Activated naive CD8-positive, alpha-beta T cell treated with anti-CD3 and anti-CD28 coated beads, Interleukin-2, amount 50 U/mL, for 16 hours (primary cell): ENCODE data around the gene TFCP2.
"Not testable (repeated sequence)": the region's sequence is repeated elsewhere in the genome, so short reads cannot be mapped to it uniquely, and the experiment has no call there.

Experiments used
- DNase-seq: peaks from one replicate; pipeline ENCODE4 v3.0.0-alpha.2; 2020; ENCODE audit warnings: low read depth, low spot score

TFCP2 gene, protein sequence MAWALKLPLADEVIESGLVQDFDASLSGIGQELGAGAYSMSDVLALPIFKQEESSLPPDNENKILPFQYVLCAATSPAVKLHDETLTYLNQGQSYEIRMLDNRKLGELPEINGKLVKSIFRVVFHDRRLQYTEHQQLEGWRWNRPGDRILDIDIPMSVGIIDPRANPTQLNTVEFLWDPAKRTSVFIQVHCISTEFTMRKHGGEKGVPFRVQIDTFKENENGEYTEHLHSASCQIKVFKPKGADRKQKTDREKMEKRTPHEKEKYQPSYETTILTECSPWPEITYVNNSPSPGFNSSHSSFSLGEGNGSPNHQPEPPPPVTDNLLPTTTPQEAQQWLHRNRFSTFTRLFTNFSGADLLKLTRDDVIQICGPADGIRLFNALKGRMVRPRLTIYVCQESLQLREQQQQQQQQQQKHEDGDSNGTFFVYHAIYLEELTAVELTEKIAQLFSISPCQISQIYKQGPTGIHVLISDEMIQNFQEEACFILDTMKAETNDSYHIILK

DNA sequence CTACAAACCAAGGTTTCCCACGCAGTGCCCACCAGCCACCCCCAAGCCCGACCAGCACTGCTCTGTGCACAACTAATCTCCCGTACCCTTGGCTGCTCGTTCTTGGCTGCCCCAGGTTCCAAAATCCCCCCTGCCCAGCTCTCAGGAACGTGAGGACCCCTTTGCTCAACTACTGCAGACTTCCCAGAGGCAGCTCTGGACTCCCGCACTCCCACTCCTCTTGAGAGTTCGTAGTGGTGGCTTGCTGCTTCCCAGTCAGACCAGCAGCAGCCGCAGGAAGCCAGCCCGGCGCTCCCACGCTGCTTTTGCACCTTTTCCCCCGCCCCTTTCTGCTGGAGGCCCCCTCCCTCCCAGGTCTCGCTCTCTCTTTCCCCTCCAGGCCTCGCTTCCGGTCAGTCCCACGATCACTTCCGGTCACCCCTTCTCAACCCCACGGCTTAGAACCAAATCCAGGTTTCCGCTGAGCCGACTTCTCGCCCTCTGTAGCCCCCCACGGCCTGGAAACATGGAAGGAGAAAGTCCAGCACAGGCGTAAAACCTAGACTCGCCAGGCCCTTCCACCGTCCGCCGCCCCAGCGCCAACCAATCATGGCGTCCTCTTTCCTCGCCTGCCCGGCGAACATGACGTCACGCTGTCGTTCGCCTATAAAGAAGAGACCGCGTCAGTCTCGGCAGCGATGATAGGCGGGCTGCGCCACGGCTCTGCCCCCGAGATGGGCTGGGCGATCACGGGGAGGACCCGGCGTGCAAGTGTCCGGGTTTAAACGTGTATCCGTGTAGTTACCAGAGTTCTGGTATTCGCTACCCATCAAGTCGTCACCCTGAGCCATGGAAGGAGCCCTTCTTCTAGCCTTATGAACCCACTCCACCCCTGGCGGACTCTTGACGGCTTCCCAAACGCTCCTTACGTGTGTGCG is at the start of gene TFCP2:
TFCP2 (minus strand) TSS at position 621 of the 917 bp plus-strand sequence. CDS start 713 bp downstream, outside the sequence.
- DNase-seq = peak; percentile 86

DNA sequence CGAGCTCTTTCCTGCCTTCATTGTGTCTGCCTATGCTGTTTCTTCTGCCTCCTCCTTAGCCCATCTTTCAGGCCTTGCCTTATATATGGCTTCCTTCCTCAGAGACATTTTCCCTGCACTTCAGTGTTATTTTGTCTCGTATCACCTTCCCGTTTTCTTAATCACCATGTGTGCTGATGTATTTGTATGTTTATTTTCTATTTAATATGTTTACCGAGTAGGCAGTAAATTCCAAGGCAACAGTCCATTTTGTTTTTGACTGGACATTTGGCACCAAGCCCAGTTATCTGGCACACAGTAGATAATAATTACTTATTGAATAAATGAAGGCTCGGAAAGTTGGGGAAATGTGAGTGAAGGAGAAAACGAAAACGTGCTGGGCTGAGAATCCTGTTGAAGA is 49.5 kb upstream of the TFCP2 start:
- DNase-seq = no peak

DNA sequence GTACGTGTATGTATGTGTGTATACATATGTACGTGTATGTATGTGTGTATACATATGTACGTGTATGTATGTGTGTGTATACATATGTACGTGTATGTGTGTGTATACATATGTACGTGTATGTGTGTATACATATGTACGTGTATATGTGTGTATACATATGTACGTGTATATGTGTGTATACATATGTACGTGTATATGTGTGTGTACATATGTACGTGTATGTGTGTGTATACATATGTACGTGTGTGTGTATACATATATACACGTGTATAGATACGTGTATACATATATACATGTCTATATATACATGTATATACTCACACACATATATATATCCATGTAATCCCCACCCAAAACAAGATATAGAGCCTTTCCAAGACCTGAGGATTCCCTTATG is 46.9 kb upstream of the TFCP2 start:
- not testable (repeated sequence) for DNase-seq

DNA sequence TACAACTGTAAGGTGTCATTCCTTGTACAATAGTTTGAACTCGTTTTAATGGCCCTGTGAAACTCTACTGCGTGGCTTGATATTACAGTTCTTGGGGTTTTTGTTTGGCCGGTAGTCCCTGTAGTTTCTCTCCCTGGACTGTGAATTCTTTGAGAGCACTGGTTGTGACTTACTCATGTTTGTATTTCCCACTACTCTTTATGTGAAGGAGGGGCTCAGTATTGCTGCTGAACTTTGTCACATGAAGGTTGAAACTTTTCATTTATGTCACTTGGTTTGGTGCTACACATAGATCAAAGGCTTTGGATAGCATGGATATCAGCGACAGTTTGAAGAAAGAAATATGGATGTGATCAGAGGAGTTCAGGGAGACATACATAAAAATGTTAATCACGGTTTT is 46.4 kb upstream of the TFCP2 start:
- no peak for DNase-seq

DNA sequence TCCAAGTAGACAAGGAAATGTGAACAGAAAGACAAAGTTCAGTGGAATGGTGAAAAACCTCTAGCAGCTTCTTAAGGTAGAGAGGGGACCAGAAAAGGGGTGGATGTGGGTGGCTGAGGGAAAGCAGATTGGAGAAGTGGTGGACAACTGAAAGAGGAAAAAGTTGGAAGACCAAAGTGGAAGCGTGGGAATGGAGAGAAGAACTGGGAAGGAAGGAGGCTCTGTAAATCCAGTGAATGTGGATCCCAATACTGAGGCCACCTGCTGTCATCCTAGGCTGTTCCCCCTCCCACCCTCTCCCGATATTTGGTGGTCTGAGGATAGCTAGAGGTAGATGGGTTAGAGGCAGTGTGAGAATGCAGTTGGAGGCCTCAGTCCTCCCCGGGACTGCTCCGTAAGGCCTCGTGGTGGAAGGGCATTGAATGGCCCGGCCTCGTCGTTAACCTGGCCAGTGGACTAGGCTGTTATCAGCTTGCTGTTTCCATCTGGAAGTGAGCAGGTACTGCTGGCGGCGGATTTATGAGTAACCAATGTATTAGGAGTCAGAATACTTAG is 45.7 kb upstream of the TFCP2 start:
- no peak for DNase-seq

DNA sequence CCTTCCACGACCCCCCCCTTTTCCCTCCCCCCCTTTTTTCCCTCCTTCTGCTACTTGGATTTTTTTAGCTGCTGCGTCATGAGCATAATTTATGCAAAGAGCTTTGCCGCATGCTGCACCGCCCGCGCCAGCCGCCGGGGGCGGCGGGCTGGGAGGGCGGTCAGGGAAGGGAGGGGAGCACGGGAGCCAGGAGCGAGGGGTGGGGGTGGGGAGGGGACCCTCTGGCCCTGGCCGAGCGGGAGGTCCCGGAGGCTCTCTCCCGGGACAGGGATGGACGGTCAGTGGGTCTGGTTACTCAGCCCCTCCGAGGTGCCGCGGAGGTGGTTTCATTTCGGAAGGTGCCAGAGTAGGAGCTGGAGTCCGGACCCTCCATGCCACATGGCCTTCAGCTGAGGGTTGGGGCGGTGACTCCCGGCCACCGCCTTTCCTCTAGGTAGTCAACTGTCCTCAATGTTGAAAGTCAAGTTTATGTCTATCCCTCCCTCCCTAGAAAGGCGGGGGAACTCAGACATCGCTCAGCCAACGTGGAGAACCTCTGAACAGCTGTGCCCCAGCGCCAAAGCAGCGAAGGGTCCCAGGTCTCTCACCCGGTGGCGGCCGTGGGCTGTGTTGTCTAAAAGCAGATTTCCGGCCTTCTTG is 45.2 kb upstream of the TFCP2 start, which contains the start of gene POU6F1:
POU6F1 (minus strand) TSS at position 95 of the 639 bp plus-strand sequence. CDS start 11,226 bp downstream, outside the sequence.
- no peak for DNase-seq

DNA sequence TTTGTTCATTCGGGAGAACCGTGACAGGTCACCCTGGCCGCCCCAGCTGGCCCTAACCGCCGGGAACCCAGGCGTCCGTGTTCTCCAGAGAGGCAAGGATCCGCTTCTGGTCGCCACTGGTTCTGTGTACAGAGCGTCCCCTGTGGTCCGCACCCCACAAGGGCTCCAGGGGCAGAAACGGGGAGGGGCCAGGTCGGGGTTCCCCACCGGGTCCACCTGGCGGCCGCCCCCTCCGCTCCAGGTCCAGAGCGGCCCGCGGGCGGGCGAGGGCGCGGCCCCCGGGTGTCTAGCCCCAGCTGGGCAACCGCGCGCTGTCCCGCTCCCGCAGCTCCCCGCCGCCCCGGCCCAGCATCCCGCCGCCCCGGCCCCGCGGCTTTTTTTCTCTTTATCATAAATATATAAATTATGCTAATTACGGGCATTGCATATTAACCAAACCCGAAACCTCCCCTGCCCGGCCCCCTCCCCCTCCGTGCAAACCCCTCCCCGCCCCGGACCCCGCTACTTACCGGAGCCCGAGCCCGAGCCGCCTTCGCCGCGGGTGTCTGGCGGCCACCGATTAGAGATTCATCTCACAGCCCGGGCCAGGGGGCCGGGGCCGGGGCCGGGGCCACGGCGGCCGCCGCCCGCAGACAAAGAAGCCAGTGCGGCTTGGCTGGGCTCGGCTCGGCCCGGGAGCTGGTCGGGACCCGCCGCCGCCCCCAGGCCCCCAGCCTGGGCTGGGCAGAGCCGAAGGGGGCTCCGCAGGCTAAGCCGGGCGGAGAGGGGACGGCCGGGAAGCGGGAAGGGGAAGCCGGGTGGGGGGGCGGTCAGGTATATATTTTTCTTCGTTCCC is 44.4 kb upstream of the TFCP2 start:
- DNase-seq = no peak

DNA sequence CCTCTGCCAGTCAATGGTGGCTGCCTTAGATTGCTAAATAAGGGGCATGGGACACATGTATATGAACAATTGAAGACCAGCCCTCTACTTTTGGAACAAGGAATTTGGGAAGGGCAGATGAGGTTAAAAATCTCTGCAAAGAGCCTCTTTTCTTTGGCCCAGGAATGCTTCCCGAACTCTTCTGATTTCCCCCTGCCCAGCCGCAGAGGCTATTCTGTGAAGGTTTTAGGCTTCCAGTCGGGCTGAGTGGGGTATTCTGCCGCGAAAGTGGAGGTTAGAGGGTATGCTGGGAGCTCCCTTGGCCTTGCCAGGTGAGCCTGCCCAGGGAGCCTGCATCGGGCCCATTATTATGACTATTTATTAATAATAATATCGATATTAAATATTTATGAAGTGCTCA is 43.7 kb upstream of the TFCP2 start:
- DNase-seq = no peak

DNA sequence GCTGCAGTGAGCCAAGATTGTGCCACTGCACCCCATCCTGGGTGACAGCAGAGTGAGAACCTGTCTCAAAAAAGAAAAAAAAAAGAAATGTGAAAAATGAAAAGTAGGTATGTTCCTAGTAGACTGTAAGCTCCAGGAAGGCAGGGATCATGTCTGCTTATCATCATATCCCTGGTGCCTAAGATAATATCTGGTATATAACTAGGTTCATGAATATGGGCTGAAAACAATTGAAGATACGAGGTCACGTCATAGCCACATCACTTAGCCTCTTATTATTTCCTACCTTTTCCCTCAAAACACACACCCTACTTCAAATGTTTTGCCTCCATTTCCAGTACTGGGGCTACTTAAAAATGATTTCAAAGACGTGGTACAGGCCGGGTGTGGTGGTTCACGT is 42.0 kb upstream of the TFCP2 start:
- no peak for DNase-seq

DNA sequence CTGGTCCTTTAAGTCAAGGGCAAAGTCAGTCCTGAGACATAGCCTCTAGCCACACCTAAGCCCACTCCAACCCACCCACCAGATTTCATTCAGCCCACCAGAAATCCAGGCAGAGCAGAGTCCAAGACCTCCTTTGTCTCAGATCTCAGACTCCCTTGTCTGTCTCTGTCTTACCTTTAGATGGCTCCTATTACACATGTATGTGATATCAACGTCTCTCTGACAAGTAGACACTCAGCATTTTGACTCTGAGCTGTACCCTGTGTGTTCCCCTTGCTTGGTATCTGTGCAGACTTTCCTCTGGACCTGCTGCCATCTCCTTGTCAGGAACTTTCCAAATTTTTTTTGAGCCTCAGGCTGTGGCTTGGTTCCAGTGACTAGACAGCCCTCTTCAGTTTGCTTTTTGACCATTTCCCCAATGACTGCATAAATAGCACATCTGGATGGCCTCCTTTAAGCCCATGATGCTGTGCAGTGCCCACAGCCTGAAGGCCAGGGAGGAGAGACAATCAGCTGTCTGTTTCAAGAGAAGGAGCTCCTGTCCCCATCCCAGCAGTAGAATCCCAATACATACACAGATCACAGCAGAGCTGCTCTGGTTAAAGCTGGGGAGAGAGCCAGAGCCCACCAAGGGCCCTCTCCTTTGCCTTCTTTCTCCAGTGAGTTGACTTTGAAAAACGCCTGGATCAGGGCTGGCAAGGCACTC is 37.9 kb upstream of the TFCP2 start:
- no peak for DNase-seq

DNA sequence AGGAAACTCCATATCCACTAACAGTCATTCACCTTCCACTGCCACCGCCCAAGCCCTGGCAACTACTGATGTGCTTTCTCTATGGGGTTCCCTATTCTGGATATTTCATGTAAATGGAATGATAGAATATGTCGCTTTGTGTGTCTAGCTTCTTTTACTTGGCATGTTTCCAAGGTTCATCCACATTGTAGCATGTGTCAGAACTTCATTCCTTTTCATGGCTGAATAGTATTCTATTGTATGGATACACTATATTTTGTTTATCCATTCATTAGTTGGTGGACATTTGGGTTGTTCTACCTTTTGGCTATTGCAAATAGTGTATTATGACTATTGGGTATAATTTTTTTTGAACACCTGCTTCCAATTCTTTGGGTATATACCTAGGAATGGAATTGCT is 36.3 kb upstream of the TFCP2 start:
- no peak for DNase-seq

DNA sequence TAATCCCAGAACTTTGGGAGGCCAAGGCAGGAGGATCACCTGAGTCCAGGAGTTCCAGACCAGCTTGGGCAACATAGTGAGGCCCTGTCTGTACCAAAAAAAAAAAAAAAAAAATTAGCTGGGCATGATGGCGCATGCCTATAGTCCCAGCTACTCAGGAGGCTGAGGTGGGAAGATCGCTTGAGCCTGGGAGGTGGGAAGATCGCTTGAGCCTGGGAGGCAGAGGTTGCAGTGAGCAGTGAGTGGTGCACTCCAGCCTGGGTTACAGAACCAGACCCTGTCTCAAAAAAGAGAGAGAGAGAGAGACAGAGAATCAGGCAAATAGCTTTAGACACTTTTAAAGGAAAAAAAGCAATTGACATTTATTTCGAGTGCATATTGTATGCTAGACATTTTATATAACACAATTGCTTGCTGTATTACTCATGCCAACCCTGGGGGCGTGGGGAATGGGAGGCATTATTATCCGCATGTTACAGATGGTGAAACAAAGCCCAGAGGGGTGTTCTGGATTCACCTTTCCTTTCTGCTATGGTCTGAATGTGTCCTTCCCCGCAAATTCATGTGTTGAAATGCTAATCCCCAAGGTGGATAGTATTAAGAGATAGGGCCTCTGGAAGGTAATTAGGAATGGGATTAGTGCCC is 35.2 kb upstream of the TFCP2 start:
- no peak for DNase-seq

DNA sequence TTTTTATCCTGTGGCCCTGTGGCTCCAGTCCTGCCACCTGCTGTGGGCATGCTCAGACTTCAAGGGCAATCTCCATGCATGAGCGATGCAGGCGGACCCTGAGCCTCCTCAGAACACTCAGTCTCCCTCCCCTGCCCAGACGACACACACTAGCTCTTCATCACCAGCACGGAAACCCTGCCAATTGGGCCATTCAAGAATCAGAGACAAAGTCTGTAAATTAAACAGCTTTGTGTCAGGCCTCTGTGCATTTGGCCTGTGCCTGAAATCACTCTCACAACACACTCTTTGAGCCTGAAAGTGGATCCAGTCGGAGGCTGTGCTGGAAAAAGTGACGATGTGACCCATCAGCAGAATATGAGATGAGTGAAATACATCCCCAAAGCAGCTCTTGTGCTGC is 32.4 kb upstream of the TFCP2 start:
- no peak for DNase-seq

DNA sequence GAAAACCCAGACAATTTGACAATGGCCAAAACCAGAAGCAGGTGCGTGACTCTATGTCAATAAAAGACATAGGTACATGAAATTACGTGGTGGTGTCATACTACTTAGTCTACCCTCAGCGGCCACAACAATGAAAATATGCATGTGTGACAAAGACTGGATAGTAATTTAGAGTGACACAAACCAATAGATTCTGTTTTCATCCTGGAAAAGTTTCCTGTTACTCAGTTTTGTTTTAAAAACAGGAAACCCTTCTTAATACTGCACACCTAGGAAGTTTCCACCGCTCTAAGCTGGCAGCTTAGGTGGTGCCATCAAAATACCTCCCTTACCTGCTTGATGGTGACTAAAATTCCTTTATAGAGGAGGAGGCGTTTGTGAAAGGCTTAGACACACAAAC is 29.8 kb upstream of the TFCP2 start:
- DNase-seq = no peak

DNA sequence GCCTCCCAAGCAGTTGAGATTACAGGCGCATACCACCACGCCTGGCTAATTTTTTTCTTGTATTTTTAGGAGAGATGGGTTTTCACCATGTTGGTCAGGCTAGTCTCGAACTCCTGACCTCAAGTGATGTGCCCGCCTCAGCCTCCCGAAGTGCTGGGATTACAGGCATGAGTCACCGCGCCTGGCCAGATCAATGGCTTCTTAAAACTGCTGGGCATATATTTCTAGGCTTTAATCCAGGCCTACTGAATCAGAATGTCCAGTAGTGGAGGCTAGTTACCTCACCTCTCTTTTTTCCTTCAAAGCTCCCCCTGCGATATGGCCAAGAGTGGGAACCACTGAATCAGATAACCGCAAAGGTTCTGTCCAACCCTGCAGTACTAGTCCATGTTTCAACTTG is 27.9 kb upstream of the TFCP2 start:
- no peak for DNase-seq

DNA sequence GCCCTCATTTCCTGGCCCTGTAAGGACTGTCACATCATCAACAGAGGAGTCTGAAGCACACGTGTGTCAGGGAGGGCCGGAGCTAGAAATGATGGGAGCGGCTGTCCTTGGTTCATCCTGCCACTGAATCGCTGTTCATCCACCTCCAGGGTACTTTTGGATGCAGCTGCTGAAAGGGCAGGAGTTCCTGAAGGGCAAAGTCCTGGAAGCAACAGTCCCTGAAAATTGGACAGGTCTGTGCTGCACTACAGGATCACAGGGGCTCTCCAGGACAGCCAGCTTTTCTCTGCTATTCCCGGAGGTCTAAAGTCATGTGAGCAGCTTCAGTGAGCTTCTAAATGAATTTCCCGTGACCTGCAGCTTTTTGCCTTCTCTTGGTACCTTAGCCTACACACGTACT is 27.2 kb upstream of the TFCP2 start:
- DNase-seq = no peak

DNA sequence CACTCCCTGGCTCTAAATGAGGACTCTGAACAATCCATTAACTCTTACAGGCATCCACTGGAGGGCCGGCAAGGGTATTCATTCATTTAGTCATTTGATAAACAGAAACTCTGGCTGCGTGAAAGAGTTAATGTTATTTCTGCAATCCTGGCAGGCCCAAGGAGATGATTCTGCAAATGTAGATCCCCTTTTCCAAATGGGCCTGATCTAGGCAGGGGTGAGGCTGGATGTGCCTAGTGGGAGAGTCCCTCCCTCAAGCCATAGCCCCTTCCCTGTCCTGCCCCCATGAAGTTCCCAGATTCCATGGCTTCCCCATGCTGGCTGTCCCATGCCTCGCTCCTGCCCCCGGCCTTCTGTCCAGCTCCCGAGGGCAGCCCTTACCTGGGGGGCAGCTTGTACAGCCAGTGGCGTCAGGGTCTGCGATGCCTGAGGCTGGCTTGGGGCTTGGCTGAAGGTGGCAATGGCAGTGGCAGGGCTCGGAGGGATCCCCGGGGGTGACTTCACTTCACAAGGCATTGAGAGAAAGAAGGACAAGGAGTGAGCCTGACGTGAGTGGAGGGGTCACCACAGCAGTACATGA is 26.5 kb upstream of the TFCP2 start:
- no peak for DNase-seq

DNA sequence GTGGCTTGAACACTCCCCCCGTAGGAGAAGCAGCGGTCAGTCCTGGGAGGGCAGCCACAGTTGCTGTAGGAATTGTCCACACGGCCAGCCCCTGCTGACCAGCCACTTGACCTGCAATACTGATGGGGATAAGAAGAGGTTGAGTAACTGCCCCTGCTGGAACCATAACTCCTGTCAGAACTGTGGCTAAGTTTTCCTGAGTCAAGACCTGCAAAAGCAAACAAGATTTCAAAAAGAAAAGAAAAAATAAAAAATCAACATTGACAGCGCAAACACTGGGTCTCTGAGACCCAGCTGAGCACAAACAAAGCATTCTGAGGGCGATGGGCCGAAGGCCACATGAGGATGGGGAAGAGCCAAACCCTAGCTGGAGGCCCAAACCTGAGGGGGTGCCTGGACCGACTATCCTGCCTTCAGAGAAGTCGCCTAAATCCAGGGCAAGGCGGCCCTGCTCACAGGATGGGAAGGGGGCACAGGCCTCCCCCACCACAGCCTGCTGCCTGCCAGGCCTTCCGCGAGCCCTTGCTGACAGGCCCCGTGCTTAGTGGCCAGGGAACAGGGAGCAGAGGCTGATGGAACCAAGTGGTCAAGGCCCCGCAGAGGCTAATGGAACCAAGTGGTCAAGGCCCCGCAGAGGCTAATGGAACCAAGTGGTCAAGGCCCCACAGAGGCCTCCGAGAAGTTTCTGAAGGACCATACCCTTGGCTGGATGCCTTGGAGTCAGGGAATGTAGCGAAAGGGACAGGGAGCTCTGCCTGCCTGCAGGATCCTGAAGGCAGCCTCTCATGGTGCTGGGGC is 25.8 kb upstream of the TFCP2 start:
- no peak for DNase-seq
